GM10266 (cell line): Measurements from ENCODE around the gene SLC35G1.

Experiments used
- DNase-seq: peaks from one replicate; pipeline ENCODE4 v3.0.0; 2012; ENCODE audit errors: extremely low spot score
- CTCF ChIP-seq: IDR thresholded peaks from 2 replicates; pipeline ENCODE4 v1.5.1; 2012; ENCODE audit warnings: mild to moderate bottlenecking, low read depth; ENCODE audit not compliant: control insufficient read depth, insufficient read depth; ENCODE audit errors: missing control alignments

The SLC35G1 gene

GRCh38 chr10:93947524-93947923 lies 53.7 kb downstream of the SLC35G1 start:
- TF ChIP-seq CTCF, result no peak
- DNase-seq, result no peak

GRCh38 chr10:93951905-93952304 lies 58.1 kb downstream of the SLC35G1 start:
- DNase-seq, result no peak
- TF ChIP-seq CTCF, result no peak
